Stimulated activated CD4-positive, alpha-beta T cell treated with anti-CD3 and anti-CD28 coated beads, TNF-alpha, amount 100 ng/mL, for 48 hours (primary cell): ENCODE measurements around the gene IRF2BP2.

Experiments
- DNase-seq, 3 donors: peaks; one replicate each; pipeline ENCODE4 v3.0.0-alpha.2; 2020; ENCODE audit warnings: low read depth in 3 of 3

IRF2BP2 gene

GRCh38 chr1:234556245-234556943 is 53.6 kb downstream of the IRF2BP2 start:
- DNase-seq, result no peak

- DNase-seq, result no peak
Observed at GRCh38 chr1:234555390-234556024, 54.5 kb downstream of the IRF2BP2 start.

DNA sequence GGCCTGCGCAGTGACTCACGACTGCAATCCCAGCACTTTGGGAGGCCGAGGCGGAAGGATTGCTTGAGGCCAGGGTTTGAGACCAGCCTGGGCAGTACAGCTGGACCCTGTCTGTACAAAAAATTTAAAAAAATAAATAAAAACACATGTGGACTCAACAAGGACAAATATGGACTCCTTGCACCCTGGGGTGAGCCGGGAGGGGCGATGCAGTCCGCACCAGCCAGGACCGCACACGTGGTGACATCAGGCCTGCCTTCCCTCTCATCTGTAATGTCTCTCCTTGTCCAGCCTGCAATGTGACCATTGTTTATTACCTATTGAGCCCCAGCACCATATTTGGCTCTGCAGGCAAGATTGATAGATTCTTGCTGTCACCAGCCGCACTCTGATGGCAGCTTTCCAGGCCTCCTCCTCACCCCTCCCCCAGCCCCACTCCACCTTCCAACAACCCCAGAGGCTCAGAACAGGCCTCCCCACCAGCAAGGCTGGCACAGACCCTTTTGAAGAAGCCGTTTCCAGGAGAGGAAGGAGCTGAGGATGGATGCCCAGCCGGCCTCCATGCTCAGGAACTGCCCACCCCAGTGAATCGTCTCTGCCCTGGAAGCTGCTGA is 55.2 kb downstream of the IRF2BP2 start:
- DNase-seq, result no peak
